Type B pancreatic cell (in vitro differentiated cells): Measurements from ENCODE around the gene COA7. TPM values are rescaled to one million over a fixed set of nuclear protein-coding genes. Genes with fewer than 3 reads are reported as not detected.
"Not testable (repeated sequence)": the region's sequence is repeated elsewhere in the genome, so short reads cannot be mapped to it uniquely, and the experiment has no call there.

Source experiments
- DNase-seq: peaks from one replicate; pipeline ENCODE4 v3.0.0; 2021; ENCODE audit warnings: mixed read lengths; ENCODE audit not compliant: unreplicated experiment; ENCODE audit errors: extremely low spot score
- H3K27ac Mint-ChIP-seq: 2 replicates; pipeline ENCODE4 v1.8.0; 2021; ENCODE audit warnings: mild to moderate bottlenecking, mixed read lengths
- H3K27me3 Mint-ChIP-seq: 2 replicates; pipeline ENCODE4 v1.8.0; 2021; ENCODE audit warnings: mixed read lengths
- H3K36me3 Mint-ChIP-seq: 2 replicates; pipeline ENCODE4 v1.8.0; 2021; ENCODE audit warnings: mixed read lengths
- H3K4me1 Mint-ChIP-seq: one replicate; pipeline ENCODE4 v1.8.0; 2021; ENCODE audit warnings: mixed read lengths; ENCODE audit not compliant: unreplicated experiment
- H3K4me3 Mint-ChIP-seq: 2 replicates; pipeline ENCODE4 v1.8.0; 2021; ENCODE audit warnings: mild to moderate bottlenecking, mixed read lengths
- H3K9me3 Mint-ChIP-seq: 2 replicates; pipeline ENCODE4 v1.8.0; 2021; ENCODE audit warnings: mixed read lengths
- total RNA-seq: library from RNA; stranded (reverse); gene quantifications from 2 replicates; pipeline ENCODE4 v1.2.1, GENCODE V29; 2021; ENCODE audit warnings: low replicate concordance
- TF ChIP-seq, protein P1 (sequence below): fragments of 200-600 bp; sonication (generic); conservative IDR thresholded peaks from 2 replicates; pipeline ENCODE4 v1.5.0; 2021; ENCODE audit warnings: antibody characterized with exemption, mild to moderate bottlenecking

The COA7 gene
- total RNA-seq, 1 donor from 2014 or later: 27.9 TPM

DNA sequence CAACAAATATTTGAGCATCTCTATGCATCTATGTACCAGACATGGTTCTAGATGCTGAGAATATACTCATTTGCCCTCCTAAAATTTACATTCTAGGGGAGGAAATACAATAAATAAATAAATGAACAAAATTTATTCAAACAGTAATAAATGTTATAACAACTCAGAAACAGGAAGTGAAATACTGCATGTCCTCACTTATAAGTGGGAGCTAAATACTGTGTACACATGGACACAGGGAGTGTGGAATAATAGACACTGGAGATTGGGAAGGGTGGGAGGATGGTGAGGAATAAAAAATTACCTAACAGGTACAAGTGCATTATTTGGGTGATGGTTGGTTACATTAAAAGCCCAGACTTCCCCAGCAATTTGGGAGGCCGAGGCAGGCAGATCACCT, 4.3 kb downstream of the COA7 start:
- H3K27me3 Mint-ChIP-seq: no peaks in the 10 kb centered on the region
- H3K4me1 Mint-ChIP-seq: peaks cover 10% of the 10 kb centered on the region
- H3K27ac Mint-ChIP-seq: no peak overlapping the region
- H3K9me3 Mint-ChIP-seq: no peaks in the 10 kb centered on the region
- H3K36me3 Mint-ChIP-seq: peaks cover 31% of the 10 kb centered on the region
- DNase-seq: no peak
- TF ChIP-seq, protein P1, sequence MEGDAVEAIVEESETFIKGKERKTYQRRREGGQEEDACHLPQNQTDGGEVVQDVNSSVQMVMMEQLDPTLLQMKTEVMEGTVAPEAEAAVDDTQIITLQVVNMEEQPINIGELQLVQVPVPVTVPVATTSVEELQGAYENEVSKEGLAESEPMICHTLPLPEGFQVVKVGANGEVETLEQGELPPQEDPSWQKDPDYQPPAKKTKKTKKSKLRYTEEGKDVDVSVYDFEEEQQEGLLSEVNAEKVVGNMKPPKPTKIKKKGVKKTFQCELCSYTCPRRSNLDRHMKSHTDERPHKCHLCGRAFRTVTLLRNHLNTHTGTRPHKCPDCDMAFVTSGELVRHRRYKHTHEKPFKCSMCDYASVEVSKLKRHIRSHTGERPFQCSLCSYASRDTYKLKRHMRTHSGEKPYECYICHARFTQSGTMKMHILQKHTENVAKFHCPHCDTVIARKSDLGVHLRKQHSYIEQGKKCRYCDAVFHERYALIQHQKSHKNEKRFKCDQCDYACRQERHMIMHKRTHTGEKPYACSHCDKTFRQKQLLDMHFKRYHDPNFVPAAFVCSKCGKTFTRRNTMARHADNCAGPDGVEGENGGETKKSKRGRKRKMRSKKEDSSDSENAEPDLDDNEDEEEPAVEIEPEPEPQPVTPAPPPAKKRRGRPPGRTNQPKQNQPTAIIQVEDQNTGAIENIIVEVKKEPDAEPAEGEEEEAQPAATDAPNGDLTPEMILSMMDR: no peak
- H3K4me3 Mint-ChIP-seq: no peak overlapping the region

DNA sequence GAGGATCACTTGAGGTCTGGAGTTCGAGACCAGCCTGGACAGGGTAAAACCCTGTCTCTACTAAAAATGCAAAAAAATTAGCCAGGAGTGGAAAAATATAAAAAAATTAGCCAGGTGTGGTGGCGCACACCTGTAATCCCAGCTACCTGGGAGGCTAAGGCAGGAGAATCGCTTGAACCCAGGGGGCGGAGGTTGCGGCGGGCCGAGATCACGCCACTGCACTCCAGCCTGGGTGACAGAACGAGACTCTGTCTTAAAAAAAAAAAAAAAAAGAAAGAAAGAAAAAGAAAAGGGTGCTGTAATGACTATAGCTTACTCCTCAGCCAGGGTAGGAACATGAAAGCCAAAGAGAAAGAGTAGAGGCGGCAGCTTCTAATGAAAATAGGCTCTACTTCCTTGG, 4.8 kb downstream of the COA7 start:
- H3K27me3 Mint-ChIP-seq: not testable (repeated sequence)
- peaks cover 31% of the 10 kb centered on the region for H3K36me3 Mint-ChIP-seq

DNA sequence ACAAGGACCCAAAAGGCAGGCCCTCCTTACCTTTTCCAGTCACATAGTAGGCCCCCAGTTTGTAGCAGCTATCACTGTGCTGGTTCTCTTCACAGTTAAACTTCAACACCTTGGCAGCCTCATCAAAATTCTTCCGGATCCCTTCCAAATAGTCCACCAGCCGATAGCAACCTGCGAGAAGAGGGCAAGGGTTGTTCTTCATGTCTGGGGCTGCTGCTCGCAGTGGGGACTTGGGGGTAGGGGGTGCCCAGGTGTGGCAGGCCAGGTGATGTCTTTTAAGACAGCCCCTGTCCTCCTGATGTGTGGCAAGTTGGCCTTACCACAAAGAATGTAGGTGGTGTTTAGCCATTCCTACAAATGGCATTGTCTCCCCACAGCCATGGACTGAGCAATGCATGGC, 5.5 kb downstream of the COA7 start:
- H3K9me3 Mint-ChIP-seq: no peaks in the 10 kb centered on the region
- no peak overlapping the region for H3K27ac Mint-ChIP-seq
- no peak for DNase-seq
- H3K36me3 Mint-ChIP-seq: peaks cover 31% of the 10 kb centered on the region
- no peaks in the 10 kb centered on the region for H3K27me3 Mint-ChIP-seq
- H3K4me1 Mint-ChIP-seq: peaks cover 5% of the 10 kb centered on the region
- H3K4me3 Mint-ChIP-seq: no peak overlapping the region
- TF ChIP-seq, protein P1: no peak

More for the DNA sequence above, 4.8 kb downstream of the COA7 start:
- H3K4me3 Mint-ChIP-seq, H3K27ac Mint-ChIP-seq, H3K4me1 Mint-ChIP-seq, DNase-seq, H3K9me3 Mint-ChIP-seq: not testable (repeated sequence)

DNA sequence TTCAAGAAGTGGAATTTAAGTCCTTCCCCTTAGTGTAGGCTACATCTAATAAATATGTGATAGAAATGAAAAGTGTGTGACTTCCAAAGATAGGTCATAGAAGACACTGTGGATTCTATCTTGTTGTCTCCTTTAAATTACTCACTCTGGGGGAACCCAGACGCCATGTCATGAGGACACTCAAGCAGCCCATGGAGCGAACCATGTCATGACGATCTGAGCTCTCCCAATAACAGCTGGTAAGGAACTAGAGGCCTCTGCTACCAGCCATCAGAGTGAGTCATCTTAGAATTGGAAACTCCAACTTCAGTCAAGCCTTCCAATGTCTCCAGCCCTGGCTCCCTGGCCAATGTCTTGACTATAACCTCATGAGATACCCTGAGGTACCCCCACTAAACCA, 6.3 kb downstream of the COA7 start:
- no peaks in the 10 kb centered on the region for H3K27me3 Mint-ChIP-seq
- no peak overlapping the region for H3K27ac Mint-ChIP-seq
- no peaks in the 10 kb centered on the region for H3K9me3 Mint-ChIP-seq
- TF ChIP-seq, protein P1: no peak
- H3K36me3 Mint-ChIP-seq: peaks cover 31% of the 10 kb centered on the region
- H3K4me3 Mint-ChIP-seq: no peak overlapping the region
- DNase-seq: no peak
- peaks cover 5% of the 10 kb centered on the region for H3K4me1 Mint-ChIP-seq

GRCh38 chr1:52686830-52687229, 11.3 kb downstream of the COA7 start:
- TF ChIP-seq, protein P1: no peak
- no peaks in the 10 kb centered on the region for H3K27me3 Mint-ChIP-seq
- H3K36me3 Mint-ChIP-seq: peaks cover 6% of the 10 kb centered on the region
- DNase-seq: no peak
- peaks cover 4% of the 10 kb centered on the region for H3K4me1 Mint-ChIP-seq
- H3K27ac Mint-ChIP-seq: no peak overlapping the region
- no peak overlapping the region for H3K4me3 Mint-ChIP-seq
- H3K9me3 Mint-ChIP-seq: no peaks in the 10 kb centered on the region

GRCh38 chr1:52686261-52686751, 11.8 kb downstream of the COA7 start:
- H3K36me3 Mint-ChIP-seq, H3K27ac Mint-ChIP-seq, H3K4me3 Mint-ChIP-seq, H3K27me3 Mint-ChIP-seq, H3K4me1 Mint-ChIP-seq, H3K9me3 Mint-ChIP-seq: not testable (repeated sequence)
- TF ChIP-seq, protein P1: peak; percentile 90
- DNase-seq: peak; percentile 78
